ENCODE data around the gene OR4M1.
"Not testable (repeated sequence)": the region's sequence is repeated elsewhere in the genome, so short reads cannot be mapped to it uniquely, and the experiment has no call there.

Gene OR4M1

DNA sequence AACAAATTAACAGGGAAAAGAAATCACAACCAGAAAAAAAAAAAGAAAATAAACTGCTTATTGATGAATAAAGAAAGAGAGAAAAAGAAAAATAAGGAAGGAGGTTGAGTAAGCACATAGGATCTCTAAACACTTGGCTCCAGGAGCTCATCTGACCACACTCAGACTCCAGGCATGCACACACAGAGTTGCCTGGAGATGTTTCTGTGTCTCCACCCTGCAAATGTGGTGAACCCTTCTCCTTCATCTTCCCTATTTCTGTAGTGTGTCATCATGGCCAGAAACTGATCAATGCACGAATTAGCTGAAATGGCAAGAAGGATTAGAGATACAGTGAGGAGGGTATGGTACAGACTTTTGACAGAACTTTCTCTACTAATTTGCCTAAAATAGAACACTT, 50.5 kb downstream of the OR4M1 start:
- no peaks in the 10 kb centered on the region for H3K9me3 ChIP-seq (replicated peaks; ENCODE audit: low read length)

GRCh38 chr14:19827626-19828244, 54.4 kb downstream of the OR4M1 start:
- not testable (repeated sequence) for H3K27me3 ChIP-seq (ENCODE audit: control insufficient read depth, insufficient read depth, low read length); H3K36me3 ChIP-seq (ENCODE audit: insufficient read depth, low read length); H3K4me2 ChIP-seq (ENCODE audit: low read length); H3K4me3 ChIP-seq (ENCODE audit: low read length); H3K4me1 ChIP-seq (ENCODE audit: control insufficient read depth, insufficient read depth, low read length); H3K9ac ChIP-seq (ENCODE audit: low read depth, low read length); H3K9me3 ChIP-seq (replicated peaks; ENCODE audit: low read length)

More for the DNA sequence above, 50.5 kb downstream of the OR4M1 start:
- H3K36me3 ChIP-seq (ENCODE audit: insufficient read depth, low read length), result no peaks in the 10 kb centered on the region
- no peaks in the 10 kb centered on the region for H3K27me3 ChIP-seq (ENCODE audit: control insufficient read depth, insufficient read depth, low read length)
- H3K4me3 ChIP-seq (ENCODE audit: low read length), result no peak overlapping the region
- no peaks in the 10 kb centered on the region for H3K4me1 ChIP-seq (ENCODE audit: control insufficient read depth, insufficient read depth, low read length)
- H3K4me2 ChIP-seq (ENCODE audit: low read length), result no peak overlapping the region
- no peak overlapping the region for H3K9ac ChIP-seq (ENCODE audit: low read depth, low read length)

DNA sequence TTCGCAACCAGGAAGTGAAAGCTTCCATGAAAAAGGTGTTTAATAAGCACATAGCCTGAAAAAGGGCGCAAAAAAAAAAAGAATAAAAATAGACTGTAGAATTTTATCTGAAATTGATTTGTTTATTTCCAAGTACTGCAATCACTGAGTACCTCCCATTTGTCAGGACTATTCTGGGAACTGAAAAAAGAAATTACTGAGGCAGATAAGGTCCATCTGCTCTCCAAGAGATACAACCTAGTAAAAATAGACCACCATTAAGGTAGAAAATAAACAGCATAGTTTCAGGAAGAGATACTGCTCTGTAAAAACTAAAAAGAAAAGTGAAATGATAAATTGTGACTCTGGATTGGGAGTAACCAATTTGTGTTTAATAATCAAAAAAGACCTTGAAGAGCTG, 55.0 kb downstream of the OR4M1 start:
- H3K4me2 ChIP-seq (ENCODE audit: low read length), result no peak overlapping the region
- H3K4me1 ChIP-seq (ENCODE audit: control insufficient read depth, insufficient read depth, low read length), result no peaks in the 10 kb centered on the region
- H3K4me3 ChIP-seq (ENCODE audit: low read length), result no peak overlapping the region
- H3K27me3 ChIP-seq (ENCODE audit: control insufficient read depth, insufficient read depth, low read length), result no peaks in the 10 kb centered on the region
- H3K36me3 ChIP-seq (ENCODE audit: insufficient read depth, low read length), result no peaks in the 10 kb centered on the region
- peaks cover 3% of the 10 kb centered on the region for H3K9me3 ChIP-seq (replicated peaks; ENCODE audit: low read length)
- H3K9ac ChIP-seq (ENCODE audit: low read depth, low read length), result no peak overlapping the region

Data from skeletal muscle satellite cell (primary cell).